ENCODE data around the gene GAD1. TPM values are rescaled to one million over a fixed set of nuclear protein-coding genes. Genes with fewer than 3 reads are reported as not detected.

GAD1 gene
- total and polyA plus RNA-seq, 2 experiments from 2014 or later: 0.49 to 2.6 TPM

GRCh38 chr2:170882758-170883157 lies 66.1 kb downstream of the GAD1 start:
- TF ChIP-seq EZH2 (IDR thresholded peaks at IDR 0.05; ENCODE audit: insufficient read depth, poor library complexity, severe bottlenecking) (no peak), EZH2phosphoT487 (IDR thresholded peaks at IDR 0.05; ENCODE audit: insufficient read depth, low read depth) (no peak)
- Histone ChIP-seq H3K79me2 (ENCODE audit: insufficient read depth) (no peaks in the 10 kb centered on the region), H3K27me3 (replicated peaks; ENCODE audit: insufficient read depth) (peaks cover 16% of the 10 kb centered on the region), H4K20me1 (ENCODE audit: insufficient read depth) (no peaks in the 10 kb centered on the region), H3F3A (ENCODE audit: insufficient read depth) (peaks cover 29% of the 10 kb centered on the region), H3K4me1 (ENCODE audit: insufficient read depth) (peaks cover 27% of the 10 kb centered on the region), H3K36me3 (ENCODE audit: low read depth) (no peaks in the 10 kb centered on the region), H3K27ac (no peak overlapping the region), H3K4me2 (ENCODE audit: unreplicated experiment) (no peak overlapping the region), H3K9me2 (ENCODE audit: insufficient read depth) (no peaks in the 10 kb centered on the region), H3K9me3 (ENCODE audit: low read depth) (no peaks in the 10 kb centered on the region), H2AFZ (no peak overlapping the region), H3K9ac (no peak overlapping the region), H3K4me3 (no peak overlapping the region)
- DNase-seq: no peak
- WGBS, 2 experiments (ENCODE audit: low coverage in 1 of 2, low lambda C conversion rate in 2 of 2, missing lambda C conversion rate in 2 of 2): 83 to 88% methylated on average over 2 of the region's 2 CpGs
- in situ Hi-C loops (cut with MboI): no loop called here

- Histone ChIP-seq H3K9me2 (ENCODE audit: insufficient read depth) (no peaks in the 10 kb centered on the region), H3K79me2 (ENCODE audit: insufficient read depth) (no peaks in the 10 kb centered on the region), H4K20me1 (ENCODE audit: insufficient read depth) (no peaks in the 10 kb centered on the region), H3K27ac (no peak overlapping the region), H3K4me1 (ENCODE audit: insufficient read depth) (peaks cover 21% of the 10 kb centered on the region), H3K4me3 (no peak overlapping the region), H3K9ac (no peak overlapping the region), H3K27me3 (replicated peaks; ENCODE audit: insufficient read depth) (peaks cover 16% of the 10 kb centered on the region), H3K36me3 (ENCODE audit: low read depth) (no peaks in the 10 kb centered on the region), H3K9me3 (ENCODE audit: low read depth) (no peaks in the 10 kb centered on the region), H3K4me2 (ENCODE audit: unreplicated experiment) (no peak overlapping the region), H3F3A (ENCODE audit: insufficient read depth) (peaks cover 21% of the 10 kb centered on the region), H2AFZ (no peak overlapping the region)
- in situ Hi-C loops (cut with MboI): no loop called here
- WGBS, 2 experiments (ENCODE audit: low coverage in 1 of 2, low lambda C conversion rate in 2 of 2, missing lambda C conversion rate in 2 of 2): 85 to 100% methylated on average over 2 of the region's 2 CpGs
- no peak for DNase-seq
- TF ChIP-seq EZH2 (IDR thresholded peaks at IDR 0.05; ENCODE audit: insufficient read depth, poor library complexity, severe bottlenecking) (no peak), EZH2phosphoT487 (IDR thresholded peaks at IDR 0.05; ENCODE audit: insufficient read depth, low read depth) (no peak)
Observed at GRCh38 chr2:170883683-170884082, 67.0 kb downstream of the GAD1 start.

- Histone ChIP-seq H3K4me2 (ENCODE audit: unreplicated experiment) (no peak overlapping the region), H3K79me2 (ENCODE audit: insufficient read depth) (no peaks in the 10 kb centered on the region), H3K9ac (no peak overlapping the region), H3K27ac (no peak overlapping the region), H3K4me3 (no peak overlapping the region), H3K9me3 (ENCODE audit: low read depth) (no peaks in the 10 kb centered on the region), H3K36me3 (ENCODE audit: low read depth) (no peaks in the 10 kb centered on the region), H3K9me2 (ENCODE audit: insufficient read depth) (no peaks in the 10 kb centered on the region), H3K4me1 (ENCODE audit: insufficient read depth) (peaks cover 21% of the 10 kb centered on the region), H3K27me3 (replicated peaks; ENCODE audit: insufficient read depth) (peaks cover 15% of the 10 kb centered on the region), H2AFZ (no peak overlapping the region), H3F3A (ENCODE audit: insufficient read depth) (peaks cover 21% of the 10 kb centered on the region), H4K20me1 (ENCODE audit: insufficient read depth) (no peaks in the 10 kb centered on the region)
- no peak for TF ChIP-seq EZH2 (IDR thresholded peaks at IDR 0.05; ENCODE audit: insufficient read depth, poor library complexity, severe bottlenecking)
- no peak for TF ChIP-seq EZH2phosphoT487 (IDR thresholded peaks at IDR 0.05; ENCODE audit: insufficient read depth, low read depth)
- DNase-seq: peak; percentile 69
- WGBS, 2 experiments (ENCODE audit: low coverage in 1 of 2, low lambda C conversion rate in 2 of 2, missing lambda C conversion rate in 2 of 2): 72 to 75% methylated on average over 5 of the region's 5 CpGs
- in situ Hi-C loops (cut with MboI): no loop called here
Observed at GRCh38 chr2:170885130-170885791, 68.6 kb downstream of the GAD1 start.

- in situ Hi-C loops (cut with MboI): no loop called here
Observed at GRCh38 chr2:170886386-170886785, 69.7 kb downstream of the GAD1 start.

More at GRCh38 chr2:170886386-170886785, 69.7 kb downstream of the GAD1 start:
- Histone ChIP-seq H3K9me2 (ENCODE audit: insufficient read depth) (no peaks in the 10 kb centered on the region), H3K4me3 (no peak overlapping the region), H3K79me2 (ENCODE audit: insufficient read depth) (no peaks in the 10 kb centered on the region), H3K27ac (peak overlapping the region; percentile 32), H3K4me1 (ENCODE audit: insufficient read depth) (peaks cover 21% of the 10 kb centered on the region), H3K9ac (no peak overlapping the region), H3K36me3 (ENCODE audit: low read depth) (no peaks in the 10 kb centered on the region), H3K4me2 (ENCODE audit: unreplicated experiment) (peak overlapping the region; percentile 62), H4K20me1 (ENCODE audit: insufficient read depth) (no peaks in the 10 kb centered on the region), H3K27me3 (replicated peaks; ENCODE audit: insufficient read depth) (peaks cover 6% of the 10 kb centered on the region), H2AFZ (no peak overlapping the region), H3K9me3 (ENCODE audit: low read depth) (no peaks in the 10 kb centered on the region), H3F3A (ENCODE audit: insufficient read depth) (peaks cover 21% of the 10 kb centered on the region)
- WGBS, 2 experiments (ENCODE audit: low coverage in 1 of 2, low lambda C conversion rate in 2 of 2, missing lambda C conversion rate in 2 of 2): 50 to 53% methylated on average over 1 of the region's 1 CpG
- DNase-seq: peak; percentile 87
- 0 out of 2 replicates have a peak, but pooled peaks have one; percentile 43 for TF ChIP-seq EZH2phosphoT487 (IDR thresholded peaks at IDR 0.05; ENCODE audit: insufficient read depth, low read depth)
- TF ChIP-seq EZH2 (IDR thresholded peaks at IDR 0.05; ENCODE audit: insufficient read depth, poor library complexity, severe bottlenecking): no peak
